NB4 (cell line): ENCODE measurements around the gene GPR156.

Experiments used
- DNase-seq: peaks from one replicate; pipeline ENCODE4 v3.0.0; 2010; ENCODE audit warnings: low read depth
- H3K4me3 ChIP-seq: one replicate; pipeline ENCODE4 v1.5.1; 2011; ENCODE audit warnings: mild to moderate bottlenecking, low read depth, low read length, moderate library complexity
- CTCF ChIP-seq: IDR thresholded peaks from one replicate; pipeline ENCODE4 v1.5.1; 2012; ENCODE audit warnings: low read depth, low read length
- MAX ChIP-seq: IDR thresholded peaks from 2 replicates; pipeline ENCODE4 v1.6.1; 2011; ENCODE audit warnings: low read depth, low read length
- MYC ChIP-seq: IDR thresholded peaks from 2 replicates; pipeline ENCODE4 v1.6.1; 2011; ENCODE audit warnings: low read depth, low read length
- POLR2A ChIP-seq: IDR thresholded peaks from 2 replicates; pipeline ENCODE4 v1.6.1; 2011; ENCODE audit warnings: mild to moderate bottlenecking; ENCODE audit not compliant: insufficient read length; ENCODE audit errors: extremely low read depth

GPR156 gene

GRCh38 chr3:120174811-120175539 lies 110.0 kb downstream of the GPR156 start:
- no peak overlapping the region for H3K4me3 ChIP-seq
- DNase-seq: no peak
- TF ChIP-seq MAX: no peak
- no peak for TF ChIP-seq MYC
- no peak for TF ChIP-seq CTCF
- TF ChIP-seq POLR2A: no peak

- no peak for DNase-seq
- TF ChIP-seq MYC (no peak), MAX (no peak), CTCF (no peak), POLR2A (no peak)
- no peak overlapping the region for H3K4me3 ChIP-seq
Observed at GRCh38 chr3:120173056-120173675, 111.9 kb downstream of the GPR156 start.

GRCh38 chr3:120172070-120172469 lies 113.0 kb downstream of the GPR156 start:
- DNase-seq: no peak
- TF ChIP-seq CTCF (no peak), POLR2A (no peak), MYC (no peak), MAX (no peak)
- no peak overlapping the region for H3K4me3 ChIP-seq

- no peak overlapping the region for H3K4me3 ChIP-seq
- DNase-seq: no peak
- no peak for TF ChIP-seq MYC
- TF ChIP-seq POLR2A: no peak
- no peak for TF ChIP-seq CTCF
- no peak for TF ChIP-seq MAX
Observed at GRCh38 chr3:120171134-120171873, 113.7 kb downstream of the GPR156 start.

- TF ChIP-seq POLR2A (no peak), MYC (no peak), MAX (no peak), CTCF (no peak)
- DNase-seq: no peak
- H3K4me3 ChIP-seq: no peak overlapping the region
Observed at GRCh38 chr3:120170223-120170622, 114.8 kb downstream of the GPR156 start.
